A549 (cell line): Measurements from ENCODE around the gene SNX20.

ENCODE experiments used
- EP300 ChIP-seq, 2 experiments: fragments of >200 bp; sonication (Bioruptor Twin); formaldehyde crosslinking; IDR thresholded peaks; 2 replicates in 1 of 2; 3 replicates in 1 of 2; pipeline ENCODE4 v1.6.1; 2016 to 2017
- FOSL2 ChIP-seq, 2 experiments: fragments of 450-650 bp in 1 of 2; fragments of >200 bp in 1 of 2; sonication (Bioruptor Twin) in 1 of 2; formaldehyde crosslinking; IDR thresholded peaks; 2 replicates each; pipeline versions ENCODE4 v1.5.0 to v1.6.1; 2016 to 2020; ENCODE audit warnings: mild to moderate bottlenecking in 1 of 2, moderate library complexity in 1 of 2
- HDAC2 ChIP-seq: fragments of 200-600 bp; sonication (generic); IDR thresholded peaks from 2 replicates; pipeline ENCODE4 v1.6.1; 2016
- HMGXB4 ChIP-seq: fragments of 250-450 bp; sonication (Bioruptor Pico); IDR thresholded peaks from 2 replicates; pipeline ENCODE4 v1.5.0; 2021; ENCODE audit warnings: mild to moderate bottlenecking, moderate library complexity, borderline replicate concordance
- KDM1A ChIP-seq: fragments of 200-600 bp; sonication (generic); IDR thresholded peaks from 2 replicates; pipeline ENCODE4 v1.6.1; 2016; ENCODE audit warnings: low read depth, mild to moderate bottlenecking
- MAZ ChIP-seq: fragments of 150-350 bp; IDR thresholded peaks from 2 replicates; pipeline ENCODE4 v1.6.1; 2014; ENCODE audit warnings: antibody characterized with exemption, low read depth, low read length, borderline replicate concordance
- MYC ChIP-seq: IDR thresholded peaks from 2 replicates; pipeline ENCODE4 v1.6.1; 2012; ENCODE audit warnings: mild to moderate bottlenecking, inconsistent platforms, low read length, improper control_type of control experiment, borderline replicate concordance
- POLR2A ChIP-seq: IDR thresholded peaks from 2 replicates; pipeline ENCODE4 v1.6.1; 2012; ENCODE audit warnings: mild to moderate bottlenecking, low read length
- RAD21 ChIP-seq, 2 experiments: fragments of >200 bp in 1 of 2; sonication (Bioruptor Twin) in 1 of 2; formaldehyde crosslinking in 1 of 2; IDR thresholded peaks in 1 of 2; conservative IDR thresholded peaks in 1 of 2; 2 replicates in 1 of 2; 3 replicates in 1 of 2; pipeline ENCODE4 v1.6.1; 2012 to 2018; ENCODE audit warnings: inconsistent platforms in 1 of 2
- RFX5 ChIP-seq: fragments of 450-650 bp; IDR thresholded peaks from 2 replicates; pipeline ENCODE4 v1.7.1; 2014; ENCODE audit warnings: antibody characterized with exemption, mild to moderate bottlenecking, moderate library complexity
- TFCP2L1 ChIP-seq: fragments of 250-450 bp; sonication (Bioruptor Pico); IDR thresholded peaks from 2 replicates; pipeline ENCODE4 v1.5.0; 2021; ENCODE audit warnings: mild to moderate bottlenecking
- USF2 ChIP-seq: fragments of 450-650 bp; IDR thresholded peaks from 2 replicates; pipeline ENCODE4 v1.6.1; 2014; ENCODE audit warnings: antibody characterized with exemption
- TF ChIP-seq, protein P1 (sequence below): fragments of >200 bp; sonication (Bioruptor Twin); formaldehyde crosslinking; IDR thresholded peaks from 3 replicates; pipeline ENCODE4 v1.5.1; 2016
- TF ChIP-seq, protein P2 (sequence below): IDR thresholded peaks from 2 replicates; pipeline ENCODE4 v1.6.1; 2012; ENCODE audit warnings: low read depth, borderline replicate concordance

- TF ChIP-seq RAD21 (conservative IDR thresholded peaks at IDR 0.05 in 1 of 2, IDR thresholded peaks at IDR 0.05 in 1 of 2) (no peak), TFCP2L1 (CRISPR knock-in tag) (no peak), KDM1A (no peak), EP300 (IDR thresholded peaks at IDR 0.05) (no peak), MAZ (no peak), RFX5 (no peak), HDAC2 (no peak), POLR2A (no peak), FOSL2 (IDR thresholded peaks at IDR 0.05) (no peak), FOSL2 (CRISPR knock-in tag; IDR thresholded peaks at IDR 0.05) (no peak), HMGXB4 (CRISPR knock-in tag) (no peak), MYC (no peak), USF2 (no peak)
- TF ChIP-seq, protein P1, sequence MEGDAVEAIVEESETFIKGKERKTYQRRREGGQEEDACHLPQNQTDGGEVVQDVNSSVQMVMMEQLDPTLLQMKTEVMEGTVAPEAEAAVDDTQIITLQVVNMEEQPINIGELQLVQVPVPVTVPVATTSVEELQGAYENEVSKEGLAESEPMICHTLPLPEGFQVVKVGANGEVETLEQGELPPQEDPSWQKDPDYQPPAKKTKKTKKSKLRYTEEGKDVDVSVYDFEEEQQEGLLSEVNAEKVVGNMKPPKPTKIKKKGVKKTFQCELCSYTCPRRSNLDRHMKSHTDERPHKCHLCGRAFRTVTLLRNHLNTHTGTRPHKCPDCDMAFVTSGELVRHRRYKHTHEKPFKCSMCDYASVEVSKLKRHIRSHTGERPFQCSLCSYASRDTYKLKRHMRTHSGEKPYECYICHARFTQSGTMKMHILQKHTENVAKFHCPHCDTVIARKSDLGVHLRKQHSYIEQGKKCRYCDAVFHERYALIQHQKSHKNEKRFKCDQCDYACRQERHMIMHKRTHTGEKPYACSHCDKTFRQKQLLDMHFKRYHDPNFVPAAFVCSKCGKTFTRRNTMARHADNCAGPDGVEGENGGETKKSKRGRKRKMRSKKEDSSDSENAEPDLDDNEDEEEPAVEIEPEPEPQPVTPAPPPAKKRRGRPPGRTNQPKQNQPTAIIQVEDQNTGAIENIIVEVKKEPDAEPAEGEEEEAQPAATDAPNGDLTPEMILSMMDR, result no peak
- TF ChIP-seq, protein P2, sequence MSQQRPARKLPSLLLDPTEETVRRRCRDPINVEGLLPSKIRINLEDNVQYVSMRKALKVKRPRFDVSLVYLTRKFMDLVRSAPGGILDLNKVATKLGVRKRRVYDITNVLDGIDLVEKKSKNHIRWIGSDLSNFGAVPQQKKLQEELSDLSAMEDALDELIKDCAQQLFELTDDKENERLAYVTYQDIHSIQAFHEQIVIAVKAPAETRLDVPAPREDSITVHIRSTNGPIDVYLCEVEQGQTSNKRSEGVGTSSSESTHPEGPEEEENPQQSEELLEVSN, result no peak
Observed at GRCh38 chr16:50645563-50646220, 35.4 kb downstream of the SNX20 start.
